ENCODE results near the gene RAB26. TPM values are rescaled to one million over a fixed set of nuclear protein-coding genes. Genes with fewer than 3 reads are reported as not detected.

The RAB26 gene
- polyA plus RNA-seq, 1 donor from 2014 or later, result 4.9 TPM

DNA sequence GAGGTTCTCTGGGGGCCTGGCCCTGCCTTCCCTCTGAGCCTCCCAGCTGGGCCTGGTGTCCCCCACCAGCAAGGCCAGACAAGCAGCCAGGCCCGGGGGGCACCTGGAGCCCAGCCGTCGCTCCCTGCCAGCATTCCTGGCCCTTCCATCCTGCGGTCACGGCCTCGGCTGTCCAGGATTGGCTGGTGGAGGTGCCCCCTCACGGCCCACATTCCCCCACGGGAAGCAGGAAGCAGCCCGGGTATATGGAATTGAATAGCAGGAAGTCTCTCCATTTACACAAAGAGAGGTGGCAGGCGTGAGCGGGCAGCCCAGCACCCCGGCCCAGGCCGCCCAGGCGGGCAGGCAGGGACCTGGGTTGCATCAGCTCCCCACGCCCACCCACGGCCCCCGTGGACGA is 21.7 kb downstream of the RAB26 start:
- Histone ChIP-seq H2AFZ (ENCODE audit: low read depth, low read length) (no peak overlapping the region), H3K36me3 (ENCODE audit: insufficient read depth, low read length) (no peaks in the 10 kb centered on the region), H3K27ac (ENCODE audit: low read length) (no peak overlapping the region), H3K79me2 (replicated peaks; ENCODE audit: insufficient read depth, low read length) (no peaks in the 10 kb centered on the region), H3K9ac (ENCODE audit: low read length) (no peak overlapping the region), H3K4me3 (ENCODE audit: low read length) (no peak overlapping the region), H3K4me2 (ENCODE audit: low read length) (no peak overlapping the region), H3F3A (ENCODE audit: insufficient read depth, low read length, poor library complexity, severe bottlenecking) (no peaks in the 10 kb centered on the region), H3K9me3 (ENCODE audit: low read length) (no peaks in the 10 kb centered on the region), H3K27me3 (ENCODE audit: insufficient read depth, low read depth, low read length) (no peaks in the 10 kb centered on the region), H3K9me2 (ENCODE audit: insufficient read depth, low read length) (no peaks in the 10 kb centered on the region), H4K20me1 (ENCODE audit: insufficient read depth) (no peaks in the 10 kb centered on the region)
- TF ChIP-seq RAD21 (conservative IDR thresholded peaks at IDR 0.05) (no peak), MXI1 (conservative IDR thresholded peaks at IDR 0.05; ENCODE audit: poor library complexity, severe bottlenecking) (no peak), TAF1 (IDR thresholded peaks at IDR 0.05; ENCODE audit: low read depth) (no peak), EP300 (conservative IDR thresholded peaks at IDR 0.05; ENCODE audit: poor library complexity, severe bottlenecking) (no peak), SMC3 (conservative IDR thresholded peaks at IDR 0.05; ENCODE audit: poor library complexity) (no peak), POLR2AphosphoS5 (IDR thresholded peaks at IDR 0.05) (no peak), EZH2 (IDR thresholded peaks at IDR 0.05; ENCODE audit: borderline replicate concordance, insufficient read depth, low read length, poor library complexity, severe bottlenecking) (no peak)
- TF ChIP-seq, protein P1, sequence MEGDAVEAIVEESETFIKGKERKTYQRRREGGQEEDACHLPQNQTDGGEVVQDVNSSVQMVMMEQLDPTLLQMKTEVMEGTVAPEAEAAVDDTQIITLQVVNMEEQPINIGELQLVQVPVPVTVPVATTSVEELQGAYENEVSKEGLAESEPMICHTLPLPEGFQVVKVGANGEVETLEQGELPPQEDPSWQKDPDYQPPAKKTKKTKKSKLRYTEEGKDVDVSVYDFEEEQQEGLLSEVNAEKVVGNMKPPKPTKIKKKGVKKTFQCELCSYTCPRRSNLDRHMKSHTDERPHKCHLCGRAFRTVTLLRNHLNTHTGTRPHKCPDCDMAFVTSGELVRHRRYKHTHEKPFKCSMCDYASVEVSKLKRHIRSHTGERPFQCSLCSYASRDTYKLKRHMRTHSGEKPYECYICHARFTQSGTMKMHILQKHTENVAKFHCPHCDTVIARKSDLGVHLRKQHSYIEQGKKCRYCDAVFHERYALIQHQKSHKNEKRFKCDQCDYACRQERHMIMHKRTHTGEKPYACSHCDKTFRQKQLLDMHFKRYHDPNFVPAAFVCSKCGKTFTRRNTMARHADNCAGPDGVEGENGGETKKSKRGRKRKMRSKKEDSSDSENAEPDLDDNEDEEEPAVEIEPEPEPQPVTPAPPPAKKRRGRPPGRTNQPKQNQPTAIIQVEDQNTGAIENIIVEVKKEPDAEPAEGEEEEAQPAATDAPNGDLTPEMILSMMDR (IDR thresholded peaks at IDR 0.05; ENCODE audit: poor library complexity, severe bottlenecking), result no peak
- TF ChIP-seq, protein P2, sequence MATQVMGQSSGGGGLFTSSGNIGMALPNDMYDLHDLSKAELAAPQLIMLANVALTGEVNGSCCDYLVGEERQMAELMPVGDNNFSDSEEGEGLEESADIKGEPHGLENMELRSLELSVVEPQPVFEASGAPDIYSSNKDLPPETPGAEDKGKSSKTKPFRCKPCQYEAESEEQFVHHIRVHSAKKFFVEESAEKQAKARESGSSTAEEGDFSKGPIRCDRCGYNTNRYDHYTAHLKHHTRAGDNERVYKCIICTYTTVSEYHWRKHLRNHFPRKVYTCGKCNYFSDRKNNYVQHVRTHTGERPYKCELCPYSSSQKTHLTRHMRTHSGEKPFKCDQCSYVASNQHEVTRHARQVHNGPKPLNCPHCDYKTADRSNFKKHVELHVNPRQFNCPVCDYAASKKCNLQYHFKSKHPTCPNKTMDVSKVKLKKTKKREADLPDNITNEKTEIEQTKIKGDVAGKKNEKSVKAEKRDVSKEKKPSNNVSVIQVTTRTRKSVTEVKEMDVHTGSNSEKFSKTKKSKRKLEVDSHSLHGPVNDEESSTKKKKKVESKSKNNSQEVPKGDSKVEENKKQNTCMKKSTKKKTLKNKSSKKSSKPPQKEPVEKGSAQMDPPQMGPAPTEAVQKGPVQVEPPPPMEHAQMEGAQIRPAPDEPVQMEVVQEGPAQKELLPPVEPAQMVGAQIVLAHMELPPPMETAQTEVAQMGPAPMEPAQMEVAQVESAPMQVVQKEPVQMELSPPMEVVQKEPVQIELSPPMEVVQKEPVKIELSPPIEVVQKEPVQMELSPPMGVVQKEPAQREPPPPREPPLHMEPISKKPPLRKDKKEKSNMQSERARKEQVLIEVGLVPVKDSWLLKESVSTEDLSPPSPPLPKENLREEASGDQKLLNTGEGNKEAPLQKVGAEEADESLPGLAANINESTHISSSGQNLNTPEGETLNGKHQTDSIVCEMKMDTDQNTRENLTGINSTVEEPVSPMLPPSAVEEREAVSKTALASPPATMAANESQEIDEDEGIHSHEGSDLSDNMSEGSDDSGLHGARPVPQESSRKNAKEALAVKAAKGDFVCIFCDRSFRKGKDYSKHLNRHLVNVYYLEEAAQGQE (IDR thresholded peaks at IDR 0.05; ENCODE audit: borderline replicate concordance), result no peak

DNA sequence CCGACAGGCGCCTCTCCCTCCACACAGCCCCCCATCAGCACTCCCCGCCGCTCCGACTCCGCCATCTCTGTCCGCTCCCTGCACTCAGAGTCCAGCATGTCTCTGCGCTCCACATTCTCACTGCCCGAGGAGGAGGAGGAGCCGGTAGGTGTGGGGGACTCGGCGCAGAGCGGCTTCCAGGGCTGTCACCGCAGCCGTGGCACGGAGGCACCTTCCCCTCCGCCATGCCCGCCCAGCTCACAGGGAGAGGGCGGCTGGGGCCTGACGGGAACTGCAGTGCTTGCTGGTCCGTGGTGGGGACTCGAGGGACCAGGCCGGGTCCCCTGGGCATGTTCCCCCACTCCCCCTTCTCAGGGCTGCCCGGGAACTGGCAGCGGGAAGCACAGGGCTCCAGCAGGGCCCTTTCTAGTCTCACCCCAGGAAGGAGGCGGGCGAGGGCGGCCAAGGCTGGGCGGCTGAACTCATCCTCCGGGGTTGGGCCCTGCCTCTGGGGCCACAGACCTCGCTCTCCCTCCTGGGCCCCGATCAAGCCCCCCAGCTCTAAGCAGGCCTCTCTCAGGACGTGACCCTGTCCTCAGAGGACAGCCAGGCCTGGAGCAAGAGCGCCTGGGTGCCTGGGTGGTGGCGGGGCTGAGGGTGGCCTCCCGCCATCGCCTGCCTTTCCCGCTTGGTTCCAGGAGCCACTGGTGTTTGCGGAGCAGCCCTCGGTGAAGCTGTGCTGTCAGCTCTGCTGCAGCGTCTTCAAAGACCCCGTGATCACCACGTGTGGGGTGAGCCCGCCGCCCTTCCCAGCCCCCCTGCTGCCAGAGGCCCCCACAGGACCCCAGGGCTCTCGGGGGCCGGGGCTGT is 22.4 kb downstream of the RAB26 start:
- no peak overlapping the region for H2AFZ ChIP-seq (ENCODE audit: low read depth, low read length)

More for the DNA sequence above, 22.4 kb downstream of the RAB26 start:
- H3K79me2 ChIP-seq (replicated peaks; ENCODE audit: insufficient read depth, low read length), result no peaks in the 10 kb centered on the region
- no peaks in the 10 kb centered on the region for H3K36me3 ChIP-seq (ENCODE audit: insufficient read depth, low read length)
- H3K9me2 ChIP-seq (ENCODE audit: insufficient read depth, low read length), result no peaks in the 10 kb centered on the region
- H3K9me3 ChIP-seq (ENCODE audit: low read length), result no peaks in the 10 kb centered on the region
- H3K9ac ChIP-seq (ENCODE audit: low read length), result no peak overlapping the region
- TF ChIP-seq RAD21 (conservative IDR thresholded peaks at IDR 0.05) (no peak), EZH2 (IDR thresholded peaks at IDR 0.05; ENCODE audit: borderline replicate concordance, insufficient read depth, low read length, poor library complexity, severe bottlenecking) (no peak), TAF1 (IDR thresholded peaks at IDR 0.05; ENCODE audit: low read depth) (no peak), MXI1 (conservative IDR thresholded peaks at IDR 0.05; ENCODE audit: poor library complexity, severe bottlenecking) (no peak), POLR2AphosphoS5 (IDR thresholded peaks at IDR 0.05) (no peak), EP300 (conservative IDR thresholded peaks at IDR 0.05; ENCODE audit: poor library complexity, severe bottlenecking) (no peak), SMC3 (conservative IDR thresholded peaks at IDR 0.05; ENCODE audit: poor library complexity) (no peak)
- TF ChIP-seq, protein P2 (IDR thresholded peaks at IDR 0.05; ENCODE audit: borderline replicate concordance), result no peak
- TF ChIP-seq, protein P1 (IDR thresholded peaks at IDR 0.05; ENCODE audit: poor library complexity, severe bottlenecking), result no peak
- H4K20me1 ChIP-seq (ENCODE audit: insufficient read depth), result no peaks in the 10 kb centered on the region
- no peaks in the 10 kb centered on the region for H3F3A ChIP-seq (ENCODE audit: insufficient read depth, low read length, poor library complexity, severe bottlenecking)
- no peak overlapping the region for H3K27ac ChIP-seq (ENCODE audit: low read length)
- no peak overlapping the region for H3K4me3 ChIP-seq (ENCODE audit: low read length)
- H3K4me2 ChIP-seq (ENCODE audit: low read length), result no peak overlapping the region
- H3K27me3 ChIP-seq (ENCODE audit: insufficient read depth, low read depth, low read length), result no peaks in the 10 kb centered on the region
